ENCODE data around the gene ECI1.

GRCh38 chr16:2197765-2198164 is 53.6 kb downstream of the ECI1 start:
- TF ChIP-seq CTCF (IDR thresholded peaks at IDR 0.05) (no peak), POLR2A (IDR thresholded peaks at IDR 0.05) (no peak)

Data from vagina (tissue), 2 donors.